Hepatocyte (in vitro differentiated cells): Measurements from ENCODE around the gene STEAP3. TPM values are rescaled to one million over a fixed set of nuclear protein-coding genes. Genes with fewer than 3 reads are reported as not detected.

Source experiments
- DNase-seq: peaks from one replicate; pipeline ENCODE4 v3.0.0-alpha.2; 2016; ENCODE audit warnings: low spot score
- H2AFZ ChIP-seq: fragments of 200-600 bp; sonication (generic); 2 replicates; pipeline ENCODE4 v1.6.0; 2016; ENCODE audit warnings: antibody characterized with exemption, mild to moderate bottlenecking
- H3K27ac ChIP-seq: fragments of 200-600 bp; sonication (generic); 2 replicates; pipeline ENCODE4 v1.5.1; 2016; ENCODE audit warnings: mild to moderate bottlenecking
- H3K27me3 ChIP-seq: fragments of 200-600 bp; sonication (generic); 2 replicates; pipeline ENCODE4 v1.6.1; 2016
- H3K36me3 ChIP-seq: fragments of 200-600 bp; sonication (generic); replicated peaks from 2 replicates; pipeline ENCODE4 v1.5.1; 2016; ENCODE audit warnings: low read depth; ENCODE audit not compliant: insufficient read depth
- H3K4me1 ChIP-seq: fragments of 200-600 bp; sonication (generic); 2 replicates; pipeline ENCODE4 v1.5.1; 2016; ENCODE audit warnings: mild to moderate bottlenecking, moderate library complexity; ENCODE audit not compliant: insufficient read depth
- H3K4me2 ChIP-seq: fragments of 200-600 bp; sonication (generic); 2 replicates; pipeline ENCODE4 v1.6.0; 2016
- H3K4me3 ChIP-seq: fragments of 200-600 bp; sonication (generic); 2 replicates; pipeline ENCODE4 v1.5.1; 2016; ENCODE audit warnings: mild to moderate bottlenecking
- H3K79me2 ChIP-seq: fragments of 200-600 bp; sonication (generic); 2 replicates; pipeline ENCODE4 v1.6.0; 2017; ENCODE audit warnings: mild to moderate bottlenecking
- H3K9me2 ChIP-seq: fragments of 200-600 bp; sonication (generic); replicated peaks from 2 replicates; pipeline ENCODE4 v1.6.0; 2017; ENCODE audit warnings: mild to moderate bottlenecking; ENCODE audit not compliant: insufficient read depth
- H3K9me3 ChIP-seq: fragments of 200-600 bp; sonication (generic); 2 replicates; pipeline ENCODE4 v1.5.1; 2016; ENCODE audit warnings: low read depth, mild to moderate bottlenecking
- H4K20me1 ChIP-seq: fragments of 200-600 bp; sonication (generic); 2 replicates; pipeline ENCODE4 v1.6.0; 2016; ENCODE audit warnings: mild to moderate bottlenecking; ENCODE audit not compliant: insufficient read depth, poor library complexity, severe bottlenecking
- CTCF ChIP-seq: fragments of 200-600 bp; sonication (generic); IDR thresholded peaks from 2 replicates; pipeline ENCODE4 v1.5.1; 2016; ENCODE audit warnings: antibody characterized with exemption, mild to moderate bottlenecking; ENCODE audit not compliant: poor library complexity
- EZH2 ChIP-seq: fragments of 200-600 bp; sonication (generic); IDR thresholded peaks from 2 replicates; pipeline ENCODE4 v1.6.1; 2016; ENCODE audit warnings: antibody characterized with exemption, mild to moderate bottlenecking, borderline replicate concordance
- EZH2phosphoT487 ChIP-seq: fragments of 200-600 bp; sonication (generic); IDR thresholded peaks from one replicate; pipeline ENCODE4 v1.6.1; 2018; ENCODE audit warnings: antibody characterized with exemption, mild to moderate bottlenecking, low read depth, moderate library complexity; ENCODE audit not compliant: unreplicated experiment, severe bottlenecking
- WGBS: methylation state at CpG from one replicate; pipeline ENCODE4 v1.1.6; 2016; ENCODE audit warnings: low lambda C conversion rate; ENCODE audit errors: missing lambda C conversion rate; 5-methylcytosine and 5-hydroxymethylcytosine counted together
- polyA plus RNA-seq: library from polyadenylated mRNA; unstranded; fragments of >200 nt; fragmentation: Nextera tagmentation; extraction: Ambion mirVana; gene quantifications from 2 replicates; pipeline ENCODE4 v1.2.1, GENCODE V29; 2016
- total RNA-seq: library from RNA; depleted of rRNA; stranded (reverse); fragments of >200 nt; gene quantifications from 2 replicates; pipeline ENCODE4 v1.2.3, GENCODE V29; 2014

STEAP3 gene
- total and polyA plus RNA-seq, 2 experiments from 2014 or later, result 11.2 to 12.0 TPM

GRCh38 chr2:119263025-119263424 lies 39.4 kb downstream of the STEAP3 start:
- no peak for DNase-seq
- Histone ChIP-seq H3K4me2 (no peak overlapping the region), H4K20me1 (no peaks in the 10 kb centered on the region), H3K36me3 (no peaks in the 10 kb centered on the region), H3K27ac (no peak overlapping the region), H3K79me2 (no peaks in the 10 kb centered on the region), H3K9me2 (no peaks in the 10 kb centered on the region), H3K4me1 (peaks cover 11% of the 10 kb centered on the region), H3K9me3 (no peaks in the 10 kb centered on the region), H3K4me3 (no peak overlapping the region), H3K27me3 (no peaks in the 10 kb centered on the region), H2AFZ (no peak overlapping the region)
- no peak for TF ChIP-seq EZH2phosphoT487
- no peak for TF ChIP-seq EZH2
- no peak for TF ChIP-seq CTCF
- 96% methylated on average over 23 of the region's 23 CpGs for WGBS

DNA sequence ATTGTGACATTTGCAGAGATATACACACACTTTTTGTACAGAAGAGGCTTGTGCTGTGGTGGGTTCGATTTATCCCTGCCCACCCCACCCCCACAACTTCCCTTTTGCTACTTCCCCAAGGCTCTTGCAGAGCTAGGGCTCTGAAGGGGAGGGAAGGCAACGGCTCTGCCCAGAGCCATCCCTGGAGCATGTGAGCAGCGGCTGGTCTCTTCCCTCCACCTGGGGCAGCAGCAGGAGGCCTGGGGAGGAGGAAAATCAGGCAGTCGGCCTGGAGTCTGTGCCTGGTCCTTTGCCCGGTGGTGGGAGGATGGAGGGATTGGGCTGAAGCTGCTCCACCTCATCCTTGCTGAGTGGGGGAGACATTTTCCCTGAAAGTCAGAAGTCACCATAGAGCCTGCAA lies 40.0 kb downstream of the STEAP3 start:
- Histone ChIP-seq H3K9me2 (no peaks in the 10 kb centered on the region), H3K4me1 (peaks cover 11% of the 10 kb centered on the region), H2AFZ (no peak overlapping the region), H3K9me3 (no peaks in the 10 kb centered on the region), H3K4me2 (no peak overlapping the region), H3K79me2 (no peaks in the 10 kb centered on the region), H4K20me1 (no peaks in the 10 kb centered on the region), H3K27ac (no peak overlapping the region), H3K27me3 (no peaks in the 10 kb centered on the region), H3K36me3 (no peaks in the 10 kb centered on the region), H3K4me3 (no peak overlapping the region)
- 67% methylated on average over 5 of the region's 5 CpGs for WGBS
- no peak for DNase-seq
- TF ChIP-seq EZH2 (no peak), EZH2phosphoT487 (no peak), CTCF (no peak)

DNA sequence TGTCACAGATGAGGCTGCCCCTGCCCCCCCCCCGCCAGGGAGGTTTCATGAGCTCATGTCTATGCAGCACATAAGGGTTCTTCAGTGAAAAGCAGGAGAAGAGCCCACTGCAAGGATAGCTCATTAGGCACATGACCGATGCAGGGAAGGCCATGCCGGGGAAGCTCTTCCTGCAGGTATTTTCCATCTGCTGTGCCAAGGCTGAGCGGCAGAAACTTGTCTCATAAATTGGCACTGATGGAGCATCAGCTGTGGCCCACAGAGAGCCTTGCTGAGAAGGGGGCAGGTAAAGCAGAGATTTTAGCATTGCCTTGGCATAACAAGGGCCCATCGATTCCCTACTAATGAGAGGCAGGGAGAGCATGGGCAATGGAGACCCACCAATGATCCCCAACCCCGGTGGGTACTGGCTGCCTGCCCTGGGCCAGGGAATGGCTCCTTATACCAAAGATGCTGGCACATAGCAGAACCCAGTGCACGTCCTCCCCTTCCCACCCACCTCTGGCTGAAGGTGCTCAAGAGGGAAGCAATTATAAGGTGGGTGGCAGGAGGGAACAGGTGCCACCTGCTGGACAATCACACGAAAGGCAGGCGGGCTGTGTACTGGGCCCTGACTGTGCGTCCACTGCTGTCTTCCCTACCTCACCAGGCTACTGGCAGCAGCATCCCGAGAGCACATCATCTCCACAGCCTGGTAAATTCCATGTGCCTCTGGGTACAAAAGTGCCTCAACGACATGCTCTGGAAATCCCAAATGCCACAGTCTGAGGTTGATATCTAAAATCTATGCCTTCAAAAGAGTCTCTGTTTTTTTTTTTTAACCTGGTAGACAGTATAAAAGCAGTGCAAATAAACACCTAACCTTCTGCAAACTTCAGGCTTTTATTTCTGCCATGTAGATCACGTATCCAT lies 41.4 kb downstream of the STEAP3 start:
- Histone ChIP-seq H3K27me3 (no peaks in the 10 kb centered on the region), H3K4me1 (peaks cover 4% of the 10 kb centered on the region), H3K4me3 (no peak overlapping the region), H3K36me3 (no peaks in the 10 kb centered on the region), H3K79me2 (no peaks in the 10 kb centered on the region), H3K9me3 (no peaks in the 10 kb centered on the region), H3K27ac (no peak overlapping the region), H3K4me2 (no peak overlapping the region), H2AFZ (no peak overlapping the region), H3K9me2 (no peaks in the 10 kb centered on the region), H4K20me1 (no peaks in the 10 kb centered on the region)
- DNase-seq, result peak; percentile 72
- 50% methylated on average over 12 of the region's 13 CpGs for WGBS
- no peak for TF ChIP-seq EZH2
- peak; percentile 65 for TF ChIP-seq CTCF
